Femur (tissue), 1 donor: ENCODE data around the gene TMEM169.
"Not testable (repeated sequence)": the region's sequence is repeated elsewhere in the genome, so short reads cannot be mapped to it uniquely, and the experiment has no call there.

Experiments
- DNase-seq: peaks from one replicate; pipeline ENCODE4 v3.0.0-alpha.2; 2017

Gene TMEM169

GRCh38 chr2:216134958-216135541, 53.3 kb downstream of the TMEM169 start:
- no peak for DNase-seq

- DNase-seq: no peak
These were observed 58.2 kb downstream of the TMEM169 start for GRCh38 chr2:216139884-216140283.

- DNase-seq: not testable (repeated sequence)
These were observed 59.8 kb downstream of the TMEM169 start for GRCh38 chr2:216141516-216141915.

GRCh38 chr2:216142540-216142939, 60.8 kb downstream of the TMEM169 start:
- no peak for DNase-seq

- DNase-seq: no peak
These were observed 62.7 kb downstream of the TMEM169 start for GRCh38 chr2:216144372-216144771.

GRCh38 chr2:216144857-216145256, 63.1 kb downstream of the TMEM169 start:
- no peak for DNase-seq

GRCh38 chr2:216146573-216146972, 64.9 kb downstream of the TMEM169 start:
- DNase-seq: no peak

- no peak for DNase-seq
These were observed 65.7 kb downstream of the TMEM169 start for GRCh38 chr2:216147172-216148131.

- DNase-seq: no peak
These were observed 67.3 kb downstream of the TMEM169 start for GRCh38 chr2:216148983-216149382.

GRCh38 chr2:216149741-216150140, 68.0 kb downstream of the TMEM169 start:
- no peak for DNase-seq

GRCh38 chr2:216151313-216152025, 69.8 kb downstream of the TMEM169 start:
- no peak for DNase-seq
